ENCODE measurements around the gene POLR2F.

DNA sequence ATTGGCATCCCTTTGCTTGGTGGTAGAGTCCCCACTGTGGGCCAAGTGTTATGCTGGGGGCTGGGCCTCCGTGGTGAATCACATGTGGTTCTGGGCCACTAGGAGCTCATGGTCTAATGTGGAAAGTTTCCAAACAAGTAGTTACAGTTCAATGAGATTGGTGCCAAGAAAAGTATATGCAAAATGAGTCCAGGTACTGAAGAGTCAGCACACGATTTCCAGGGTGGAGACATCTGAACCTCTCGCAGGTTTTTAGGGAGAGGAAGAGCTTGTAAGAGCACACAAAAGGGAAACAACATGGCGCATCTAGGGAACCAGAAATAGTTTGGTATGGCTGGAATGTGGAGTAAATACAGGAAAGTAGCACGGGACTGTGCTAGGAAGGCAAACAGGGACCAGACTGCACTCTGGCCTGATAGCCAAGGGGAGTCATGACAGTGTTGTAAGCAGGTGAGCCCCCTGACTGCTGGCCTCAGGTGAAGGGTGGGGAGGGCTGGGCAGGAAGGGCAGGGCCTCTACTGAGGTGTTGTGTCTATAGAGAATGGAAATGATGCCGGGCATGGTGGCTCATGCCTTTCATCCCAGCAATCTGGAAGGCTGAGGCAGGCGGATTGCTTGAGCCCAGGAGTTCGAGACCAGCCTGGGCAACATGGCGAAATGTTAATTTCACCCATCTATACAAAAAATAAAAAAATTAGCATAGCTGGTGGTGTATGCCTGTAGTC lies 12.6 kb downstream of the POLR2F start:
- TF ChIP-seq CTCF (conservative IDR thresholded peaks at IDR 0.05; ENCODE audit: low read depth, low read length) (no peak), EZH2 (IDR thresholded peaks at IDR 0.05; ENCODE audit: borderline replicate concordance, low read depth, low read length, poor library complexity, severe bottlenecking) (no peak)
